GM04503 (cell line): ENCODE data around the gene SOX6.

Experiments used
- DNase-seq: peaks from one replicate; pipeline ENCODE4 v3.0.0-alpha.2; 2012; ENCODE audit warnings: low read depth

Gene SOX6

DNA sequence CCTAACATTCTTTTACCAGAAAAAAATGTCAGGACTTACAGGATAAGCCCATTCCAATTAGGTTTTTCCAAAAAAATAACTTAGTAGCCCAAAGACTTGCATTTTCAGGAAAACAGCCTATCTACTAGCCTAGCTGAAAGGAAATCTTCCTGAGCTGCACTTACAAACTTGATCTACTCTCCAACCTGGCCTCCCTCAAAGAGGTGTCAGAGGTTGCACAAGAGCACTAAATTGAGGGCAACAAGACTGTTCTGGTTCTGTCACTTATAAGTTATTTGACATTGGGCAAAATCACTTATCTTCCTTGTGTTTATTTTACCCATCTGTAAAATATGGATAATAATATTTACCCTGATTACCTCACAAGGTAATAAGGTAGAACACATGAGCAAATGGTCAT, 7.9 kb upstream of the SOX6 start:
- DNase-seq = no peak

DNA sequence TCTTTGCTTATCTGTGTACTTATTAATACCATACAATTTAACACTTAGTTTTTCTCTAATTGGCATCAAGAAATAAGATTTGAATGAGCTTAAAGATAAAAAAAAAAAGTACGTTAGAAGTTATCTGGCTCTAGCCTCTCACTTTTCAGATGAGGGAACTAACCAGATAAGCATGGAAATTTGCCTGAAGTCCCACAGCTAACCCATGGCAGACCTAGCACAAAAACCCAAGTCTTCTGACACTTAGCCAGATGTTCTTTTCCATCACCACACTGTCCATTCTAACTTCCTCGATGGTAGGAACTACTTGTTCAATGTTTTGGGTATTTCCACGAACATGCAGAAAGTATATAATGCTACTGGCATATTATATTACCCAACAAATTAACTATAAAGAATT, 7.4 kb upstream of the SOX6 start:
- no peak for DNase-seq

DNA sequence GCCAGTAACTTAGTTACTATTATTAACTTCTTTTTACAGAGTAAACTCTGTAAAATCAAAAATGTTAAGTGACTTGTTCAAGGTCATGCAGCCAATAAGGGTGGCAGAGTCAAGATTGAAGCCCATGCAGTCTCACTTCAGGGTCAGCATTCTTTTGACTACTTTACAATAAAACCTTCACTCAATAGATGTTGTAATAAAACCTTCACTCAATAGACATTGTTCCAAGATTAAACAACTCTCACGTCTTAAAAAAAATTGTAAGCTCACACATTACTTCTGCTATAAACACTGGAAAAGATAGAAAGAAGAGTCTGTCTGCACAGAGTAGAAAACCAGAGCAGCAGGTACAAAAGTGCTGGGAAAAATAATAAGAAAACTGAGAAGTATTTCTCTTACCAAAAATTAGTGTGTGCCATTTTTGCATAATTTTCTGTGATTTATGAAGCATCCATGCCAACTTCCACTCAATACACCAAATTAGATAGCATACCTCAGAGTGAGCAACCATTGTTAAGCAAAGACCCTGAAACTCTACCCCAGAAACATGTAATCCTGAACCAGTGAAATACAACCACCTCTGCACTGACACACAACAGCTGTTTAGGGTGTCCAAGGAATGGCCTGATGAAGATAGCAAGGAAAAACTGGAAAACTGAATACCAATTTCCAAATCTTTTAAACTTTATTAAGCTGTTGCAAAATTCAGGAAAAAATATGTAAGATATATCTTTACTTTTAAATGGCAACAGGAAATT, 4.9 kb upstream of the SOX6 start:
- DNase-seq = no peak

DNA sequence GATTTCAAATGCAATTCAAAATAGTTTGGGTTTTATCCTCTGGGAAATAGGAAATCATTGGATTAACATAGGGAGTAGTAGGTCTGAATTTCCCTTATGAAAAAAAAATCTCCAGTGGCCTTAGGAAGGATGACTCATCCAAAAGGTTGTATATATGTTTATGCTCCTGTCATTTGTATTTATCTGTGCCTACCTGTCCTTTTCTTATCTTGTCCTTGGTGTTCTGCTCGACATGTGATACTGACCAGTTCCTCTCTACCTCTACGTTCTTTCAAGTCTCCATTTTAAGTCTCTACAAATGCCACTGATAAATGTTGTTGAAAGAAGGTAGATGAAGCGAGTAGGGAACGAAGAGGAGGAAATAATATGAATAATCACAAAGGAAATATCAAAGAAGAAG, 3.0 kb upstream of the SOX6 start:
- no peak for DNase-seq

DNA sequence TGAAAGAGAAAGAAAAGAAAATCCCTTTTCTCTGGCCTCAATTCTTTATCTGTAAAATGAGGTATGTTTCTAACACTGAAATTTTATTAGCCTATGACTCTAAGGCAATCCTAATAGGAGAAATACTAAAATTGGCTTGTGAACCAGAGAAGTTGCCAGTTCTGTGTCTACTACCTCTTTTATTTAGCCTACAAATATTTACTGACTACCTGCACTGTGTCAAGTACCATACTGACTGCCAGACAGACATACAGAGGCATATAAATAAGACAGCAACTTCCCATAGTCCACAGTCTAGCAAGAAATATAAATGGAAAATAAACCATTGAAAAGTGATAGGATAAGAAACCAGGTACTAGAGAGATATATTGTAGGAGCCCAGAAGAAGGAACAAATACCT, 2.4 kb upstream of the SOX6 start:
- DNase-seq = no peak

DNA sequence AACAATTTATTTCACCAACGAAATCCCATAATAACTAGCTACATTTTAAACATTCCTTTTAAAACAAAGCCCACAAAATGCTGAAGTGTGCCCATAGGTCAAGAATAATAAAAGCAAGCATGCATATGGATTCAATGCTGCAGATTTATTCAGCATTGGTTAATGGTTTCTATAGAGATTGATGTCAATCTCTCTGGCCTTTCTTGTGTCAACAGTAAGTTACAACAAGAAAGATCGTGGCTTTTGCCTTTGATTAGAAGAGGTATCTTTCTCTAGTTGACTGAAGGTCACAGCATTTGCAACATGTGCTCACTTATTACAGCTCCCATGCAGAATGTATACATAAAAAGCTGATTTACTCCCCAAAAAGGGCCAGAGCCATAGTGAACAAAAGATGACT, 1.4 kb upstream of the SOX6 start:
- no peak for DNase-seq

DNA sequence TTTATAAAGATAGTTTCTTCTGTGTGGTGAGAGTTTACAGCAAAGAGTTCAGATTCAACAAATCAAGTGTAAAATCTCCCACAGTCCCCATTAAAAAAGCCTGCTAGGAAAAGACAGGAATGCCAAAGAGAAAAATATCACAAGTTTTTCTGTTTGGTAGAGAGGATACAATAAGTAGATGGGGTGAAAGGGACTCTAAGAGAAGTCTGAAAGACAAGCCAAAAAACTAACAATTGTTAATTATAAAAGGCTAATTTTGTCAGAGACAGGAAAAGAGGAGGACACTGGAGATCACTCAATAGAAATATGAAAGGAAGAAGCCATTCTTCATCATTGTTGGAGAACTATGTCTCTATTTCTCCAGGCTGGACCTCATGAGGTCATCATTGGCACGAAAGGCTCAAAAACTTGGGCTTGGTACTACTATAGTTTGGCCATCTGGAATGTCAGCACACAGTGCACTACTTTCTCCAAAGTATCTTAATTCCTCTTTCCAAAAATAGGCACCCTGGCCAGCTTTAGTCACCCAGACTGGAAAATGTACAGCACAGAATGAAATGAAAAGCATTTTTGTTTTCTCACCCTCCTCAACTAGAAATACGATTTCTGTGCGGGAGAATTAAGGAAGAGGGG, 531 bp upstream of the SOX6 start:
- no peak for DNase-seq

DNA sequence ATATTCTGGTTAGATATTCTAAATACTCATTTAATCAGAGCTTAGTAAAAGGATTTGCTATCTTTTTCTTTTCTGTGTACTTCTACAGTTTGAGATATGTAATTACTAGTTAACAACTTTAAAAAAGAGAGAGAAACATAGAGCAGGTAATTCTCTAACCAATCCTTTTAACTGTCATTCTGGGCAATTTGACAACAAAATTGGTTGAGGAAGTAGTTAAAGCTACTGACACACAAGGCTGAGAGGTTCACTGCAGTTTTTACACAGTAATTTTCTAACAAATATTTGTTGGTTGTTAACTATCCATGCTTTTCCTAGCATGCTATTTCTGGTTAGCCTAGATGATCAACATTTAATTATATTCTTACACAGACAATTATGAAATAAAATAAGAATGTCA, 3.6 kb downstream of the SOX6 start:
- DNase-seq = no peak

DNA sequence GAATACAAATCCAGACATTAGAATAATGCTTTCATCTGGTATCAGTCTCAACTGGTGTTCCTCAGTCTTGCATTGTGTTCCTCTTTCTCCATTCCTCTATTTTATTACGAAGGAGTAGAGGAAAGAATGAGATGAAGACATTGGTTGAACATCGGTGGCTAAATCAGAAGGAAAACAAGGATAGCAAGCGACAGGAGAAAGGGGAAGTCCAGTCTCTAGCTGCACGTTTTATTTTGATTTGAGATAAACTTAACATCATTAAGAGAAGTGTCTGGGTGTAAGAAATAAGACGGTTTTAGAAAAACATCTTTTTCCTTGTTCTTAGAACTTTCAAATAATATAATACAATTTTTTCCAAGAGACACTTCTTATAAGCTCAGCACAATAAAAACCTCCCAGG, 6.2 kb downstream of the SOX6 start:
- DNase-seq = no peak

DNA sequence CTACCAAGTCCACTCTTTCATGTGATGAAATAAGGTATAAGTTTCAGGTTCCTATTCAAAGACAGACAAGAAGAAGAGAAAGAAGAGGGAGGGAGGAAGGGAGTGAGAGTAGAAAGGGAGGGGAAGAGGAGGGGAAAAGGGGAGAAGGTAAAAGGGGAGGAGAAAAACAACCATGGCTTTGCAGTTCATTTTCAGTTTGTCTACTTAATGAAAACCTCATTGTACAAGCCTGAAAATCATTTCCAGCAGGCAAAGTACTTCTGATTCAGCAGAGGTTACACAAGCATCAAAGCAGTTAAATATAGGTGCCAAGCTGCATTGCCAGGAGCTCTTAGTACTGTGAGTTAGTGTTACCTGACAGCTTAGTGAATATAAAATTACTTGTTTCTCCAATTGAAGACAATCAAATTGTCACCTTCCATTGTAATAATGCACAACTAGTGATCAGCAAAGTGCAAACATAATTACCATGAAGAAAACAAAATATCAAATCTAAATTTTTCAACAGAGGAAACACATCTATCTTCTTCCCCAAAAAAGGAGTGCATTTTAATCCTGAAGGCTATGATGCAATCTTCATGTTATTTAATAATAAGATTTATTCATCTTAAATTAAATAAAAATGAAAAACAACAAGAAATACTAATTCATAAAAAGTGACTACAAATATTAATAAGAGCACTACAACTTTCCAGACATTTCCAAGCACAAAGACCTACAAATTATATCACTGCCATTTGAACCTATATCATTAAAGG, 8.2 kb downstream of the SOX6 start:
- DNase-seq = no peak

DNA sequence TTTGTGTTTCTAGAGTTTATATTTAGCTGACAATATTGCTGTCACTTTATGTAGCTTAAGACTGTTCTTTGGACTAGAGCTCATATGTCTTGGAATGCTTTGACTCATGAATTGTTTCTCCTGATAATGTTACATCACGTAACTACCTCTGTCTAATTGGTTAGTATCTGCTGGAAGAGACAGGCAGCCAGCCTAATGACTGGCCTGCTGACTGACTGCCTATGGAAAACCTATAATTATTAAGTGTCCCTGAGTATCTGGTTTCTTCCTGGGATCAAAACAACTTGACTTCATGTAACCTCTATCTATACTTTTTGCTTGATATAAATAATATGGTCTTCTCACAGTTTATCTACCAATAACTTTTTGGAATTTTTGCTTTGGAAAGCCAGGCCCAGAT, 9.4 kb downstream of the SOX6 start:
- DNase-seq = no peak

DNA sequence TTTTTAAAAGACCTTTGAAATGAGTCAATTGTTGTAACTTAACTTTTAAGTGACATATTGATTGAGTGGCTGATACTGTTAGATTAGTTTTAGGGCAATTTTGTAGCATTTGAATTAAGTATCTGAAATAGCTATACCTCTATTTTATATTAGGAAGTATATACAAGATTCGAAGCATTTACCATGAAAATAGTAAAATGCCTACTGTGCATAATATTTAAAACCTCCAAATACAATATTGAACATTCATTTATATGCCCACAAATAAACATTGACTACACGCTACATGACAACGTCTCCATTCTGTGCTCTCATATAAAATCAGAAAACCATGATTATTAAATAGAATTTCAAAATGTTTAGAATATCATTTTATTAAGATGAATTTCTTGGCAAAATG, 14.5 kb downstream of the SOX6 start:
- no peak for DNase-seq

DNA sequence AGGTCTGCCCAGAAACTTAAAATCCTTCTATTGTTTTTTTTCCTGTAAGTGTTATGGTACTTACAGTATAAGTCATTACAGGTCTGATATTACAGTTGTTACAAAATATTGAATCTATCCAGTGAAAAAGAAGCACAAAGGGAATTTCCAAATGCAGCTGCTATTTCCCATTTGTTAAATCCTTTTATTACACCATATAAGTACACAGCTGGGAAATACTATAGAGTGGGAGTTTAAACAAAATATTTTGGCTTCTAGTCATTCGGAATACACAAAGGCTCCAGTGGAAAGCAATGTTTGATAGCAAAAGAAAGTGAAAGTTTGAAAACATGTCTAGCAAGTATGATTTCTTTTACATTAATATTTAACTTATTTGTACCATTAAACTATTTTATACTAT, 18.0 kb downstream of the SOX6 start:
- DNase-seq = no peak

DNA sequence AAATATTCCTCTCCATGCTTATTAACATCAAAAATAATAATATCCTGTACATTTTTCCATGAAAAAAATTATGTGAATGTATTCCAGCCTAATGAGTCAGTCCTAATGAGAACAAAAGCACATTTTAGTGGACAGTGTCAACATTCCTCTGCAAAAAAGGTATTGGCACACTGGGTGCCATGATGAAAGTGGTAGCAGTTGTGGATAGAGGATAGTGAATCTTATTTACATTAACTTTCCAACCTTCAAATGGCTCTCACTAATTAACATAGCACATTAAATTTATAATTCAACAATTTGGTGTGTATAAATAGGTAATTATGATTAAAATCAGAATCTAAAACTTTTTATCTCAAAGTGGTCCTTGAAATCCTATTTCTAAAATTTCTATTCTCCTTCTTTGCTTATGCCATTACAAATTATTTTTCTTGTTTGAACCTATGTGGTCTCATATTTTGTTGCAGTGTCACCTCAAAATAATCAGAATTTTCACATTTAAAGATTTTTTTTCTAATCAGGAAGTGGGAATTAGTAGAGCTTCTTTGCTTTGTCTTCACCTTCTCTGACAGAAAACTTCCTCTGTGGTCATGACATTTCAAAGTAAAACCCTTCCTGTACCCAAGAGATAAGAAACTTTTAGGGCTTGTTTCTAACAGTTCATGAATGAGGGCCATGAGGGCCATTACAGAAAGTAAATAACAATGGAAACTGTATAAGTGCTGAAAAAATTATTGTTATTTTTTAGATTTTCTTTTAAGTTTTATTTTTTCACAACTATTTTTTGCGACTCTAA, 18.7 kb downstream of the SOX6 start:
- no peak for DNase-seq

DNA sequence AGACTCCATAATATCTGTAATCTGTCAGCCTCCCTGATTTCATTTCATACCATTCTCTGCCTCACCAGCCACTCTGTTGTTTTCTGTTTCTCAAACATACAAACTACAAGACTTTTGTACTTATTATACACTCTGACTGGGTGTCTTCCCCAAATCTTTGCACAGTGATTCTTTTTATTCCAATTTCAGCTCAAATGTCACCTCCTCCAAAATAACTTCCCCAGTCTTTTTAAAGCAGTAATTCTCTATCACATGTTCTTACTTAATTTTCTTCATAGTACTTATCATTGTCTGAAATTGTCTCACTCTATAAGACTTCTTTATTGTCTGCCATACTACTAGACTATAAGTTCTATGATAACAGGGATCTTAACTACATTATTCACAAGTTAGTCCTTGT, 19.6 kb downstream of the SOX6 start:
- DNase-seq = no peak

DNA sequence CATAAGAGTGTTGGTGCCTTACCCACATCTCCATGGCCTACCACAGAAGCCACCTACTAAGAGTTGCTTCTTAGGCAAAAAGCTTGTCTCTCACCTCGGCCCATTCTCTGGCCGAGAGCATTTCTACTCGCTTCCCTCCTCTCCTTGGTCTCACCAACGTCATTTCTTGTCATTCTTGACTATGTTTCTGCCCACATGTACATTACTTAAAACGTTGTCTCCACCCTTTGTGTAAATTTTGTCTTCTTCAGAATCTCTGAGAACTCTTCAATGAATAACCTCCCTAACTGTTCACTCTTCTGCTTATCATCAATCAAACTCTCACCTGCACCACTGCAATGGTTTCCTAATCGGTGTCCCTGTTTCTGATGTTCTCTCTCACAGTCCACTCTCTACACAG, 20.1 kb downstream of the SOX6 start:
- DNase-seq = no peak

DNA sequence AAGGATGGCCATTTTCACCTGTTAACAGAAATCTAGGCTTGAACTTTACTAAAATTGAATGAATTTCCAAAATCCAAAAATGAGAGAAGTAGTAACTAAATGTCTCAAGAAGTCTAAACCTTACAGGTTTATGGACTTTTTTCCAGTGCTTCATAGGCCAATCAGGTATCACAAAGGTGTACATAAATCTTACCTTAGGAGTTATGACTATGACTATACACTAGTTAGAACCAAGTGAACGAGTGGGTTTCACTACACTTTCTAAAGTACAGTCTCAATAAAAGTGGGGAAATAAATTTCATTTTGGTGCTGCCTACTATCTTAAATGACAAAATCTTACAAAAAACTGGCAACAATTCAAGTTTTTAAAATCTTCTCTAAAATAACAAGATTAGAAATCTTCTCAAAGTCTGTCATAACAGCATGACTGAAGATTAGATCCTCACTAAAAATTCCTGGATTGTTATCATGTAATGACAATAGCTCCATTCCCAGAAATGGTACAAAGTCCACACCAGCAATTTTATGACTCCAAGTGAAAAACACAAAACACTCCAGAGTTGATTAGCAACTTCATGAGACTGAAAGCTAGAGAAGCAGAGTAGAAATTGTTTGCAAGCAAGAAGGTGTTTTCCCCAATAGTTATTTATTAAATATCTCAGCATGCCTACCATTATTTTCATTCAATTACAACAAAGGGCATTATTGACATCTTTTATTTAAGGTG, 20.9 kb downstream of the SOX6 start:
- no peak for DNase-seq

DNA sequence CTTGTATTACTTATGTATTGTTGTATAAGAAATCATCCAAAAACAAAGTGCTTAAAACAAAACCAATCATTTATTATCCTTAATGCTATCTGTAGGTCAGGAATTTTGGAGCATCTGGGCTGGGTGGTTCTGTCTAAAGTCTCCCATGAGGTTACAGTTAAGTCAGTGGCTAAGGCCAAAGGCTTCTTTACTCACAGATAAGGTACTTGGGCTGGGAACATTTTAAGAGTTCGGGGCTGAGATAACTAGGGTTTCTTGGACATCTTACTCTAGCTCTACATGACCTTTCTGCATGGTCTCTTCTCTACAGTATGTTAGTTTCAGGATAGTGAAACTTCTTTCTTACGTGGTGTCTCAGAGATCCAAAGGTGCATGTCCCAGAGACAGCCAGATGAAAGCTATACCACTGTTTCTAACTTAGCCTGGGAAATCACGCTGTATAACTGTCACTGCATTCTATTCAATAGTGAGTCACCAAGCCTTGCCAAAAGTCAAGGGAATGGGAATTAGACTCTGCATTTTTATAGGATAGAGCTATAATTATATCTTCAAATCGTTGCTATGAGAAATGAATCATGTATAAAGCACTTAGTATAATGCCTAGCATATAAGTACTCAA, 29.6 kb downstream of the SOX6 start:
- no peak for DNase-seq

DNA sequence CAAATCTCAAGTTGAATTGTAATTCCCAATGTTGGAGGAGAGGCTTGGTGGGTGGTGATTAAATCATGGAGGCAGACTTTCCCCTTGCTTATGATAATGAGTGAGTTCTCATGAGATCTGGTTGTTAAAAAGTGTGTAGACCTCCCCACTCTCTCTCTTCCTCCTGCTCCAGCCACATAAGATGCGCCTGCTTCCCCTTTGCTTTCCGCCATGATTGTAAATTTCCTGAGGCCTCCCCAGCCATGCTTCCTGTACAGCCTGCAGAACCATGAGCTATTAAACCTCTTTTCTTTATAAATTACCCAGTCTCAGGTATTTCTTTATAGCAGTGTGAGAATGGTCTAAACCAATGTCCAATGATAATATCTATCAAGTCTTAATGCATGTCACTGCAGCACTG, 34.2 kb downstream of the SOX6 start:
- DNase-seq = no peak

DNA sequence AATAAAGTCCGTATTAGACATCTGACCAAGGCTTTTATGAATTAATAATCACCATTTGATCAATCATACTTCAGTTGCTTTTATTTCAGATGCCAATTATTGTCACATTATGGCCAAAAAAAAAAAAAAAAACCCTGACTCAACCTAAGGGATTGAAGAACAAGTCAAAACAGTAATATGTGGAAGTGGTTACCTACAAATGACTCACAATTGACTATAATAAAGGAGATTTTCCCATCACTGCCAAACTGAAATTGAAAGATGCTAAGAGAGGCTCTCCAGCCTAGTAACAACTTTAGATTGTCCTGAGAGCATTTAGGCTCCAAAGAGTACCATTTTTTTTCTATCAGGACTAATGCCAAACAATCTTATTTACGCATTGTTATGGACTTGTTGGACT, 35.2 kb downstream of the SOX6 start:
- no peak for DNase-seq

DNA sequence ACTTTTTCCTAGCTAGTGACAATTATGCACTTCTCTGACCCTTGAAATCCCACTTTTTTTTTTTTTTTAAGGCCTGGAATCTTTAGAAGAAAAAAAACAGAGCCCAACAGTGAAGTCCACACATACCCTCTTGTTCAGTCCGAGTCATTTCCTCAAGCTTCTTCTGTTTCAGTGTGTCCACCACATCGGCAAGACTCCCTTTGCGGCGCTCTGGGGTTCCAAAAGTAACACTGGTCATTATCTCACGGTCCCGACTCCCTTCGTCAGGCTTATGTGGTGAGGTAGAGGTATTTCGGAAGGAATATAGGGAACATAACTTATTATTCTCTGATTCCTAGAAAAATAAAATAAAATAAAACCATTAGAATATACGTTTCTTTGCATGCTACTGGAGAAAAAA, 38.0 kb downstream of the SOX6 start:
- DNase-seq = no peak

DNA sequence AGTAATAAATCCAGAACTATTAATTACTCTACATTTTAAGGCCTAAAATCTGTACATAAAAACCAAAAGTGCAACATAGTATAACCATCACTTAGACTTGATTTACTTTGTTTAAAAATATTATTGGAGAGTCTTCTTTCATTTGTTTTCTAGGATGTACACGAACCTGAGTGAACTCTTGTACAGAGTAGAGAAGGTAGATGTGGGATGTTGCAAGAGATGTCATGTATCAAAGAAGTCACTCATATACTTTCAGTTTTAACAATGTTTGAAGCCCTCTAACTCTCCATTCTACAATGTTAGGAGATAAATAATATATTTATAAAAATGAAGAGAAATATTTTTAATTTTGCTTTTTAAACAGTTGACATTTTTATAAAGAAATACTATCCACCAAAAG, 38.6 kb downstream of the SOX6 start:
- no peak for DNase-seq
